ENCODE results near the gene USP36. TPM values are rescaled to one million over a fixed set of nuclear protein-coding genes. Genes with fewer than 3 reads are reported as not detected.

USP36 gene
- total RNA-seq, 1 donor from 2014 or later: 54.1 TPM

- no peak overlapping the region for H3K27ac Mint-ChIP-seq
- no peak overlapping the region for H3K4me3 Mint-ChIP-seq (ENCODE audit: low read depth)
- peaks cover 14% of the 10 kb centered on the region for H3K36me3 Mint-ChIP-seq (ENCODE audit: insufficient read depth)
- H3K27me3 Mint-ChIP-seq: no peaks in the 10 kb centered on the region
- TF ChIP-seq, protein P1, sequence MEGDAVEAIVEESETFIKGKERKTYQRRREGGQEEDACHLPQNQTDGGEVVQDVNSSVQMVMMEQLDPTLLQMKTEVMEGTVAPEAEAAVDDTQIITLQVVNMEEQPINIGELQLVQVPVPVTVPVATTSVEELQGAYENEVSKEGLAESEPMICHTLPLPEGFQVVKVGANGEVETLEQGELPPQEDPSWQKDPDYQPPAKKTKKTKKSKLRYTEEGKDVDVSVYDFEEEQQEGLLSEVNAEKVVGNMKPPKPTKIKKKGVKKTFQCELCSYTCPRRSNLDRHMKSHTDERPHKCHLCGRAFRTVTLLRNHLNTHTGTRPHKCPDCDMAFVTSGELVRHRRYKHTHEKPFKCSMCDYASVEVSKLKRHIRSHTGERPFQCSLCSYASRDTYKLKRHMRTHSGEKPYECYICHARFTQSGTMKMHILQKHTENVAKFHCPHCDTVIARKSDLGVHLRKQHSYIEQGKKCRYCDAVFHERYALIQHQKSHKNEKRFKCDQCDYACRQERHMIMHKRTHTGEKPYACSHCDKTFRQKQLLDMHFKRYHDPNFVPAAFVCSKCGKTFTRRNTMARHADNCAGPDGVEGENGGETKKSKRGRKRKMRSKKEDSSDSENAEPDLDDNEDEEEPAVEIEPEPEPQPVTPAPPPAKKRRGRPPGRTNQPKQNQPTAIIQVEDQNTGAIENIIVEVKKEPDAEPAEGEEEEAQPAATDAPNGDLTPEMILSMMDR (IDR thresholded peaks at IDR 0.05; ENCODE audit: unreplicated experiment): no peak
- DNase-seq (ENCODE audit: low spot score, unreplicated experiment): no peak
- H3K4me1 Mint-ChIP-seq (ENCODE audit: low read depth): peaks cover 17% of the 10 kb centered on the region
- H3K9me3 Mint-ChIP-seq (ENCODE audit: low read depth): no peaks in the 10 kb centered on the region
Observed at GRCh38 chr17:78836420-78837021, 4.1 kb downstream of the USP36 start.

DNA sequence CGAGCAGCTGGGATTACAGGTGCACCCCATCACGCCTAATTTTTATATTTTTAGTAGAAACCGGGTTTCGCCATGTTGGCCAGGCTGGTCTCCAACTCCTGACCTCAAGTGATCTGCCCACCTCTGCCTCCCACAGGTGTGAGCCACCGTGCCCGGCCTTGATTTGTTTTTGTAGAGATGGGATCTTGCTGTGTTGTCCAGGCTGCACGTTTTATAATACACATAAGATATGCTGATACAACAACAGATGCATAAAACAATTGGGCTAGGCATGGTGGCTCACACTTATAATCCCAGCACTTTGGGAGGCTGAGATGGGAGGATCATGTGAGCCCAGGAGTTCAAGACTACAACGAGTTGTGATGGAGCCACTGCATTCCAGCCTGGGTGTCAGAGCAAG, 6.0 kb downstream of the USP36 start:
- Mint-ChIP-seq H3K4me1 (ENCODE audit: low read depth) (peaks cover 15% of the 10 kb centered on the region), H3K36me3 (ENCODE audit: insufficient read depth) (peaks cover 21% of the 10 kb centered on the region), H3K27ac (no peak overlapping the region), H3K4me3 (ENCODE audit: low read depth) (no peak overlapping the region), H3K27me3 (no peaks in the 10 kb centered on the region), H3K9me3 (ENCODE audit: low read depth) (no peaks in the 10 kb centered on the region)
- TF ChIP-seq, protein P1 (IDR thresholded peaks at IDR 0.05; ENCODE audit: unreplicated experiment): no peak
- DNase-seq (ENCODE audit: low spot score, unreplicated experiment): no peak

DNA sequence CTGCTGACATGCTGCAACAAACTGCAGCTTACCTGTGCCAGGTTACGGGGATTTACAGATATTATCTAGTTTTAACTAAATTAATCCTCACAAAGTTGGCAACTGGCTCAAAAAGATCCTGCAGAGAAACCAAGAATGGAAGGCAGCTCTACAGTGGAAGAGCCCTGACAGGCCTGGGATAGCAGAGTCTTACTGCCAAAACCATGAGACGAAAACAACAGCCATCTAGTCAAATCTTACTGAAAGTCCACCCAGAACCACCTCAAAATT, 8.1 kb downstream of the USP36 start:
- H3K27me3 Mint-ChIP-seq: no peaks in the 10 kb centered on the region
- TF ChIP-seq, protein P1 (IDR thresholded peaks at IDR 0.05; ENCODE audit: unreplicated experiment): no peak
- DNase-seq (ENCODE audit: low spot score, unreplicated experiment): no peak
- H3K36me3 Mint-ChIP-seq (ENCODE audit: insufficient read depth): peaks cover 25% of the 10 kb centered on the region
- H3K4me3 Mint-ChIP-seq (ENCODE audit: low read depth): no peak overlapping the region
- H3K4me1 Mint-ChIP-seq (ENCODE audit: low read depth): peaks cover 2% of the 10 kb centered on the region
- no peak overlapping the region for H3K27ac Mint-ChIP-seq
- H3K9me3 Mint-ChIP-seq (ENCODE audit: low read depth): no peaks in the 10 kb centered on the region

DNA sequence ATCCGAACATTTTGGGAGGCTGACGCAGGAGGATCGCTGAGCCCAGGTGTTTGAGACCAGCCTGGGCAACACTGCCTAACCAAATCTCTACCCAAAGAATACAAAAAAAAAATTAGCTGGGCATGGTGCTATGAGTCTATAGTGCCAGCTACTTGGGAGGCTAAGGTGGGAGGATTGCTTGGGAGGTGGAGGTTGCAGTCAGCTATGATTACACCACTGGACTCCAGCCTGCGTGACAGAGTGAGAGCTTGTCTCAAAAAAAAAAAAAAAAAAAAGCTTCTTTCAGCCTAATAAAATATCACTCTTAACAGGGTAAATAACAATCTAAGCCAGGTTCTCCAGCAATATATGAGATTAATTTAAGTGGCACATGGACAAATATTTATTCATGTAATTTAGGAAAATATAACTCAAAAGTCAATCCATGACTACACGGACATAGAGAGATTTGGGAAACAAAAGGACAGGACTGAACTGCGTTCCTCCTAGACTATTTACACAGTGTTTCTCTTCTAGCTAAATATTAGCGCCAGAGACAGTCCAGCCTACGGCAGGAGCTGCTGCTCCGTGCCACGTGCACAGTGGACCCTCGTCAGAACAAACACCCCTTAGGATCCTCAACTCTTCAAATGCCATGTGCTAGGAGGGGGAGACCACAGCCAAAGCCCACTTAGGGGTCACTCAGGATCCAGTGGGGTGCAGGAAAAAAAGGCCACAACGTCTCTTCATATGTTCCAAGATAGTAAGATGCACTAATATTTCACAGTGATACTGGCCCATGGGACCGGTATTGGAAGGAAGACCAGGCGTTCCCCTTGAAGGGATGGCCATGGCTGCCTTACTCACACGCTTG, 8.7 kb downstream of the USP36 start:
- peaks cover 24% of the 10 kb centered on the region for H3K36me3 Mint-ChIP-seq (ENCODE audit: insufficient read depth)
- no peaks in the 10 kb centered on the region for H3K9me3 Mint-ChIP-seq (ENCODE audit: low read depth)
- H3K4me3 Mint-ChIP-seq (ENCODE audit: low read depth): no peak overlapping the region
- TF ChIP-seq, protein P1 (IDR thresholded peaks at IDR 0.05; ENCODE audit: unreplicated experiment): no peak
- no peak overlapping the region for H3K27ac Mint-ChIP-seq
- peaks cover 2% of the 10 kb centered on the region for H3K4me1 Mint-ChIP-seq (ENCODE audit: low read depth)
- no peak for DNase-seq (ENCODE audit: low spot score, unreplicated experiment)
- H3K27me3 Mint-ChIP-seq: no peaks in the 10 kb centered on the region

GRCh38 chr17:78829477-78829876, 11.1 kb downstream of the USP36 start:
- TF ChIP-seq, protein P1 (IDR thresholded peaks at IDR 0.05; ENCODE audit: unreplicated experiment): no peak
- DNase-seq (ENCODE audit: low spot score, unreplicated experiment): no peak
- H3K4me3 Mint-ChIP-seq (ENCODE audit: low read depth): no peak overlapping the region
- no peaks in the 10 kb centered on the region for H3K9me3 Mint-ChIP-seq (ENCODE audit: low read depth)
- H3K27me3 Mint-ChIP-seq: no peaks in the 10 kb centered on the region
- peaks cover 31% of the 10 kb centered on the region for H3K36me3 Mint-ChIP-seq (ENCODE audit: insufficient read depth)
- peaks cover 2% of the 10 kb centered on the region for H3K4me1 Mint-ChIP-seq (ENCODE audit: low read depth)
- H3K27ac Mint-ChIP-seq: no peak overlapping the region
